ENCODE measurements around the gene ATP11C. TPM values are rescaled to one million over a fixed set of nuclear protein-coding genes. Genes with fewer than 3 reads are reported as not detected.
A peak's percentile ranks its signal among the peaks of the same experiment; 100 is the strongest.
"Not testable (repeated sequence)": the region's sequence is repeated elsewhere in the genome, so short reads cannot be mapped to it uniquely, and the experiment has no call there.

The ATP11C gene
- total RNA-seq, 6 experiments from 2014 or later, result 25.1 to 38.6 (median 35.7) TPM

GRCh38 chrX:139842326-139843185 is 90.3 kb downstream of the ATP11C start:
- DNase-seq, result no peak
- no peak overlapping the region for H3K27ac Mint-ChIP-seq
- H3K4me1 Mint-ChIP-seq (ENCODE audit: low read depth), result peaks cover 12% of the 10 kb centered on the region
- no peak for TF ChIP-seq CTCF (IDR thresholded peaks at IDR 0.05)
- peaks cover 9% of the 10 kb centered on the region; the same call in 1 of the 2 replicates for H3K36me3 Mint-ChIP-seq (ENCODE audit: low read depth)
- H3K27me3 Mint-ChIP-seq (ENCODE audit: insufficient read depth), result no peaks in the 10 kb centered on the region
- no peaks in the 10 kb centered on the region for H3K9me3 Mint-ChIP-seq
- no peak overlapping the region for H3K4me3 Mint-ChIP-seq

- peaks cover 22% of the 10 kb centered on the region for H3K4me1 Mint-ChIP-seq (ENCODE audit: low read depth)
- H3K9me3 Mint-ChIP-seq; H3K27ac Mint-ChIP-seq; H3K36me3 Mint-ChIP-seq (ENCODE audit: low read depth); H3K4me3 Mint-ChIP-seq; DNase-seq; H3K27me3 Mint-ChIP-seq (ENCODE audit: insufficient read depth): not testable (repeated sequence)
These were observed 96.5 kb downstream of the ATP11C start for GRCh38 chrX:139836335-139836734.

GRCh38 chrX:139834879-139835278 is 98.0 kb downstream of the ATP11C start:
- no peak for DNase-seq
- Mint-ChIP-seq H3K36me3 (ENCODE audit: low read depth) (peaks cover 7% of the 10 kb centered on the region; the same call in 1 of the 2 replicates), H3K27ac (no peak overlapping the region), H3K4me3 (no peak overlapping the region), H3K9me3 (no peaks in the 10 kb centered on the region), H3K4me1 (ENCODE audit: low read depth) (peaks cover 32% of the 10 kb centered on the region), H3K27me3 (ENCODE audit: insufficient read depth) (no peaks in the 10 kb centered on the region)
- no peak for TF ChIP-seq CTCF (IDR thresholded peaks at IDR 0.05)

GRCh38 chrX:139832718-139833309 is 100.0 kb downstream of the ATP11C start:
- H3K27me3 Mint-ChIP-seq (ENCODE audit: insufficient read depth), result no peaks in the 10 kb centered on the region
- no peaks in the 10 kb centered on the region for H3K36me3 Mint-ChIP-seq (ENCODE audit: low read depth)
- TF ChIP-seq CTCF (IDR thresholded peaks at IDR 0.05), result no peak
- no peak for DNase-seq
- H3K27ac Mint-ChIP-seq, result peak overlapping the region; percentile 11; the same call in 1 of the 2 replicates
- H3K4me1 Mint-ChIP-seq (ENCODE audit: low read depth), result peaks cover 45% of the 10 kb centered on the region
- H3K4me3 Mint-ChIP-seq, result no peak overlapping the region
- no peaks in the 10 kb centered on the region for H3K9me3 Mint-ChIP-seq

GRCh38 chrX:139831675-139832456 is 101.0 kb downstream of the ATP11C start:
- DNase-seq, result peak; percentile 35
- Mint-ChIP-seq H3K27ac (peak overlapping the region; percentile 11), H3K4me1 (ENCODE audit: low read depth) (peaks cover 54% of the 10 kb centered on the region), H3K4me3 (peak overlapping the region; percentile 33), H3K9me3 (no peaks in the 10 kb centered on the region), H3K27me3 (ENCODE audit: insufficient read depth) (no peaks in the 10 kb centered on the region), H3K36me3 (ENCODE audit: low read depth) (no peaks in the 10 kb centered on the region)
- TF ChIP-seq CTCF (IDR thresholded peaks at IDR 0.05), result no peak
